ENCODE data around the gene EDN2.

GRCh38 chr1:41452704-41453290 lies 31.7 kb downstream of the EDN2 start:
- no peak for TF ChIP-seq POLR2A (IDR thresholded peaks at IDR 0.05)
- TF ChIP-seq CTCF (IDR thresholded peaks at IDR 0.05 in 4 of 5, conservative IDR thresholded peaks at IDR 0.05 in 1 of 5) = no peak
